GM03348 (cell line): ENCODE data around the gene AGBL4.

Experiments used
- DNase-seq: peaks from one replicate; pipeline ENCODE4 v3.0.0; 2012; ENCODE audit warnings: low spot score

AGBL4 gene

DNA sequence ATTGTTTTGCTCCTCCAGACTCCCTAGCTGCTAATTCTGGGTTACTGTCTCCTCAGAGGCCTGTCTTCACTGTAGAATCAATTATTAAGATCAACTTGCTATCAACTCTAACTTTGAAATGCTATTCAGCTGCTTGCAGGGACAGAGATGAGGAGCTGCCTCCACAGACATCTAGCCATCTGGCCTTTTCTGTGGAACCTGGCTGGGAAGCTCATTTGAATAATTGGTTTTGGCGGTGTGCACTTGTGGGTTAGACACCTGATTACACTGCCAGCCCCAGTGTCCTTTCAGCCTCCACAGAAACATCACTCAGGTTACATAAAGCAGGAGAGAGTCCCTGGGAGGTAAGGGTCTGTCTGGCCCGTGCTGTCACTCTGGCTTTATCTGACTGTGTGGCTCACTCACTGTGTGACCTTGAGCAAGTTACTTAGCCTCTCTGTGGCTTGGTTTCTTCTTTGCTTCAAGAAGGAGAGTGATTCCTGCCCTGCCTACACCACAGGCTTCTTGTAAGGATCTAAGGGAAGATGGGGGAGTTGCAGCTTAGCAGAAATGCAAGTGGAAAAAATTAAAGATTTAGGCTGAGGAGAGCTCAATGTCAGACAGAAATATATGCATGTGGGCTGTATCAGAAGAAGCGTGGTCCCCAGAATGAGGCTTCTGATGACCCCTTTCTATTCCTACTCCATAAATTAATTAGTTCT is 1378.7 kb downstream of the AGBL4 start:
- no peak for DNase-seq

DNA sequence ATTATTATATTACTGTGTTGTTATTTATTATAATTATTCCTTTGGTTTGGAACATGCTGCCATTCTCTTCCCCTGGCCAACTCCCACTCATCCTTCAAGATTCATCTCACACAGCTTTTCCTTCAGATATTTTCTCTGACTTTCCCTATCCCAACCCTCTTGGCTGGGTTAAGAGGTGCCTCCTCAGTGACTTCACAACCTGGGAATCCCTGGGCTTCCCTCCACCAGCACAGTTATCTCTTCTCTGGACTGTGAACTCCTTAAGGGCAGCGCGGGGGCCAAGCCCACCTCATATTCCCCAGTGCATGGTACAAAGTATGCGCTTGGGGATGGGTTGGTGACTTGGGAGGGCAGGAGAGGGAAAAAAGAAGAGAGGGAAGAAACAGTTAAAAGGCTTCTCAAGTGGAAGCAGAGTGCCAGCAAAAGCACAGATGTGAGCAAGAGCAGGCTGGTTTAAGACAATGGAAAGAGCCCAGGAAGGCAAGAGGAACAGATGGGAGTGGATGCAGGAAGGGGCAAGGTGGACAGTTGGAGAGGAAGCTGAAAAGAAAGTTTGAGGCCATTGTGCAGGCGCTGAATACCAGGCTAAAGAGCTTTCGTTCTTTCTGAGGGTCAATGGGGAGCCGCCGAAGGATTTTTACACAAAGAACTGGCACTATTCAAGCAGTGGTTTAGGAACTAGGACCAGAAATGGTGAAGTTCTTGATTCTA is 1379.4 kb downstream of the AGBL4 start:
- no peak for DNase-seq

DNA sequence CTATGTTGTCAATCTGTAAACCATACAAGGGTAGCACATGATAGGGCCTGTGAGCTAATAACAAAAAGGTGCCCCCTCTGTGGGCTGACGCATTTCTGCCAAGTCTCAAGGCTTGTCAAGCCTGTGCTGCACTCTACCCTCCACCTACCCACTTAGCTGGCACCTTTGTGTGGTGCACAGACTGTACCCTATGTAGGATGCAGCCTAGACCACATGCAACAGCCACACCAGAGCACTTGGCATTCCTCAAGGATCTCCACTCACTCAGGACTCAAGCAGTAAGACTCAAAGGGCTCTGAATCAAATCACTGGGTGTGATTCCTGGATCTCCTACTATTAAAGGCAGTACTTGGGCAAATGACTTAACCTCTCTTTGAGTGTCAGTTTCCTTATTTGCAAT is 1380.6 kb downstream of the AGBL4 start:
- no peak for DNase-seq

DNA sequence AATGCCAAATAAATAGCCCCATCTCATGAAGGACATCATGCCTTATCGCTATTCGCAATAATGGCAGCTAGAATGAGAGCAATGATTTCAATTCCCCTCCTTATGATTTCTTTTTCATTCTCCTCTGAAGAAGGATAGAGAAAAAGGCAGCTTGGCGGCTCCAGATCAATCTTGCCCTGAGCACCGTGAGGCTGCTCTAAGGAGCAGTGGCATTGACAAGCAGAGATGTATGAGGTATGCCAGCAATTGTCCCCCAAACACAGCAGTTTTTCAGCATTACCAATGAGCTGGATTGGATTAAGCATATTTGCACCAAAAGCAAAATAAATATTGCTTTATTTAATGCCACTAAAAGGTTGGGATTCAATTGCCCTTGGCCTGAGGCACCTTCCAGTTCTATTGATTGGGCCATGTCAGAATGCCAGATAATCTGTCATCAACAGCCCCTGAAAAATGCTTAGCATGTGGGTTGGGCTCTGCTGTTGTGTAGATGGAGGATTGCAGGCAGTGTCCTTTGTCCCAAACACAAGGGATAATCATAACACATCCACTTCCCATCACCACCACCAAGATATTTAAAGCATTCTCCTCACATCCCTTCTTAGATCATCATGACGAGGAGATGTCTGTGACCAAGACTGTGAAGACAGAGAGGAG is 1382.8 kb downstream of the AGBL4 start:
- DNase-seq, result no peak

DNA sequence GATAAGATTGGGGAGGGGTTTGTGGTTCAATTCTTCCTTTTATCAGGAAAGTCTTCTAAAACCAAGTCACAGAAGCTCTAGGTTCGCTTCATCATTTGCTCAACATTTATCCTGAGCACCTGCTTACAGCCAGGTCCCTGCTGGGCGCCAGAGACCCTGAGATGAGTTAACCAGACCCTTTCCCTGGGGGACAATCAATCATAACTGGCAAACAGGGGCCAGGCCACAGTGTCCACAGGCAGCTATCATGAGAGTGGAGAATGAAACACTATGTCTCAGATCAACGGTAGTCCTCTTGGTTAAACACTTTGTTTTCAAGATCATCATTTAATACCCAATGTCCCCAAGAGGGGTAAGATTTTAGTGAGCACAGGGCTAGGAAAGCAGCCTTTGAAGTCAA is 1393.9 kb downstream of the AGBL4 start:
- DNase-seq, result no peak

DNA sequence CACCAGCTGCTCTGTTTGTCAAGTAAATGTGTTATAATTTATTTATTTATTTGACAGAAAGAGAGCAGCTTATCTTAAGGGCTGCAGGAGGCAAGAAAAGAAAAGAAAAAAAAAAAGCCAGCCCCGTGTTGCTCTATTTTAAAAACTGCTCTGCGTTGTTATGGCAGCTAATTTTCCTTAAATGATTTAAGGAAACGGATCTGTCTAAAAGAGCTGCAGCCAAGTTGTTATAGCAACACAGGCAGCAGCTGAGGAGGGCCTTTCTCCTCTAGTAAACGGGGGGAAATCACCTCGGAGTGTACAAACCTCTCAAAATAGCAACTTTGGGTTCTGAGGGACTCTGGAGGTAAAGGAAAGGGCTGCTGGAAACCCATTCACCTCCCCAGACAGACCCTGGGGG is 1396.3 kb downstream of the AGBL4 start:
- no peak for DNase-seq

DNA sequence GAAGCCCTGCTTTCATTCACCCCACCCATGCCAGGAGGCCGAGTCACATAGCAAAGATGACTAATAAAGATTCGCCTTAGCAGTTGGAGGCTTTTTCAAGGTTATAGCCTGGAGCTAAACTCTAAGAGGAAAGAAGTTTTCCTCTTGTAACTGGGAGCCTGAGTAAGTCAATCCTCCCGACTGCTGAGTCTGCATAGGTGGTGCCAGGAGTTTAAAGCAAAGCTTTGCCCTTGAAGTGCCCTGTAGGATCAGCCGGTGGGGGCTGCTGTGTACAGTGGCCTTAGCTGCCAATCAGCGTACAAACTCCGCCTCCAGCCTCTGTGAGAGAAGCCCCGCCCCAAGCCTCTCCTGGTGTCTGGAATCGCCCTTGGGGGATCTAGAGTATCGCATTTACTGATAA is 1404.2 kb downstream of the AGBL4 start:
- DNase-seq, result no peak

DNA sequence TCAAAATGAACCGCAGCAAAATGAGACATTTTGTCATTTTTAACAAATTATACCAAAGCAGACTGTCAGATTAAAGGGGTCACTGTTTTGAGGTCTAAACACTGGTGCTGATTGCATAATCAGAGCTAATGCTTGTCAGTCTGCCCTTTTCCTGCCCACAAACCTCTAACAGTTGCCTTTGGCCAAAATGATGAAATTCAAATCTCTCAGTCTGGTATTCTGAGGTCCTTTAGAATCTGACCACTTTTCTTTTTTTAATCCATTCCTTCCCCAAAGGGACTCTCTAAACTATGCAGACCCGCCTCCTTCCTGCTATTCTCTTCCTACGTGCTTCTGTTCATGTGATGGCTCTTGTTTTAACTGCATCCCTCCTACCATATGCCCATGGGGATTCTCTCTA is 1406.5 kb downstream of the AGBL4 start:
- DNase-seq, result peak; percentile 56

DNA sequence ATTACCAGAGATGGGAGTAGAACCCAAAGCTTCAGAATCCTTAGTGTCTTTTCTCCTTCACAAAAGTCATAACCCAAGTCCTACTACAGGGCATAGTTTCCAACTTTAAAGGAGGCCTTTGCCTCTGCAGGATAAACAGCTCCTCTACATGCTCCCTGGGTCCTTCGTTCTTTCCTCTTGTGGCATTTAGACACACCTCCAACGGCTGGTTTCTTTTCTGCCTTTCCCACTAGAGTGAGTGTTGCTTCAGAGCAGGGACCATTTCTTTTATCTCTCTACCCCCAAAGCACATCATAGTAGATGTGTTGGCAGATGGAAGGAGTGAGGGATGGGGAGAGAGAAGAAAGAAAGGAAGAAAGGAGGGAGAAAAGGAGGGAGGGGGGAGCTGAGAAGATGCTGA is 1407.0 kb downstream of the AGBL4 start:
- DNase-seq, result no peak

DNA sequence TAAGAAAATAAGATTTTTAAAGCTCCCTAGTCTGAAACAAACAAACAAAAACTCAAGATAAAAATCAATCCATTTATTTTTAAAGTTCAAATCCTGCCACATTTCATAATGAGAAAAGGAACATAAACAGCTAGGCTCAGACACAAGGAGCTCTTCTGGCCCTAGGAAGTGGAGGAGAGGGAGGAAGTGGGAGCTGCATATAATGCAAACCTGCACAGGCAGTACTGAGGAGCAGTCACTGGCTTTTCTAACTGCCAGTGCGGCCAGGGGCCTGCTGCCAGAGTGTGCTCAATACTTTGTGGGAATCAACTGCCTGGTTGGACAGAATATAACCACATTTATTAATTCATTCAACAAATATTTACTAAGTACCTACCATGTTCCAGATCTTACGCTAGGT is 1411.9 kb downstream of the AGBL4 start:
- DNase-seq, result no peak

DNA sequence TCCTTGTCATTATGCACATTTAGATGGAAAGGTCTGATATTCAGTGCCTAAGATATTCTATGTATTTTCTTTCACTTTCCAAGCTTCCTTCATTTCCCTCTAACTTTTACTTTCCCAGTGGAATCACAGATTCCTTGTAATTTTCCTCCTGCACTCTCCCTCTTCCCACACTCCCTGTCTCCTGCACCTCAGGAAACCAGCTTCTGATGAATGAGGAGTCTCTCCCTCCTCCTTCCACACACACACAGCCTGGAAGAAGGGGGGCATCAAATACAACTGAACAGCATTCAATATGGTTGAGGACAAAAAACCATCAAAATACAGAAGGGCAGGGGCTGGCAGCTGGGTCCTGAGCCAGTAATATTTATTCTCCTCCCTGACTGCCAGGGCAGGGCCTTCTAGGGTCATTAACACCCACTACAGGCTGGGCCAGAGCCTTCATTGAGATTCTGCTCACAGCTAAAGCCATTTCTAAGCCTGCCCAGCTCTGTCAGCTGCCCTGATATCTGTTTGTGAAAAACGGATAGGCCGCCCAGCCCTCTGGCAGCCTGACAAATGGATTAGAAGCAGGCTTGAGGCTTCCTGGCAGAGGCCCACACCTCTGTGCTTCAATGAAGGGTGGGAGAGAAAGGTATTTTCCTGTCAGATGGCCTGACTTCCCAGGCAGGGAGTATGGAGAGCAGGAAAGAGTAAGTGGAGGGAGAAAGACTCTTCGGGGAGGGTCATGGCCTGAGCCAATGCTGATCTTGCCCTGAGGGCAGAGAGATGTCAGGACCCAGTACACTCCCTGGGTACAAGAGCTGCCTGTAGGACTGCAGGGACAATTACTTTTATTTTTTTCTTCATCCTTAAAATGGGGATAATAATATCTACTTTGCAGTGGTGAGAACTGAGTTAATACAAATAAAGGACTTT is 1412.9 kb downstream of the AGBL4 start:
- DNase-seq, result no peak

DNA sequence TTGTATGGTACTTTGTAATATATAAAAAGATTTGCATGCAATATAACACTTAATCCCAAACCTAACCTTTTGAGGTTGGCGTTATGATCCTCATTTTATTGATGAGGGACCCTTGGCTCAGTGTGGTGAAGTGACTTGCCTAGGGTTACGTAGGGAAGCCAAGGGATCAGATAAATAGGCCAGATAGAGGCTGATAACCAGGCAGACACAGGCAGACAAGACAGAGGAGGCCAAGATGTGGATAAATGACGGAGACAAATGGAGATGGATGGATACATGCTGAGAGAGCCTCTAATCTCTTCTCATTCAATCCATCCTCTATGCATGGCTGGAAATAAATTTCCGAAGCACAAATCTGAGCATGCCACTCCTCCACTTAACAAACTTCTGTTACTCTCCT is 1414.9 kb downstream of the AGBL4 start:
- DNase-seq, result no peak

DNA sequence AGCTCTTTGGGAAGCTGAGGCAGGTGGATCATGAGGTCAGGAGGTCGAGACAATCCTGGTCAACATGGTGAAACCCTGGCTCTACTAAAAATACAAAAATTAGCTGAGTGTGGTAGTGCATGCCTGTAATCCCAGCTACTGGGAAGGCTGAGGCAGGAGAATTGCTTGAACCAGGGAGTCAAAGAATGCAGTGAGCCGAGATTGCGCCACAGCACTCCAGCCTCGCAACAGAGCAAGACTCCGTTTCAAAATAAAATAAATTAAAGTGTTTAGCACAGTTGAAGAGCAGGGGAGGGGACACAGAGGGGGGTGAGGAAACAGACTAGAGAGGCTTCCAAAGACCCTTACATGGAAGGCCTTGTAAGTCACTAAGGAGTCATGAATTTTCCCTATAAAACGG is 1420.5 kb downstream of the AGBL4 start:
- DNase-seq, result no peak

DNA sequence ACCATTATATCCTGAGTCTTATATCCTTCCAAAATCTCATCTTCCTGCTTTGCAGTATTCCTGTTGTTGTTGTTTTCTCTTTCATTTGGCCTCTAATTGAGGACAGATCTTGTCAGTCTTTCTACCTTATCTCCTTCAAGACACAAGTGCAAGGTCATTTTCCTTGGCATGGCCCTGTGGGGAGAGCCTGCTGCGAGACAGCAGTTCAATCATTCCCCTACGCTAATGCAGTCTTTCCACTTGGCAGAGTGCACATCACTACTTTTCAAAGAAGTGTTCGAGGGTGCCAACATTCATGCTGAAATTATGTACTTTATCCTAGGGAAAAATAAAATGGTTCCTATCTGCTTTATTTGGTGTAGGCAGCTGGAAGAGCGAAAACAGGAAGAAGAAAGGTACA is 1421.4 kb downstream of the AGBL4 start:
- no peak for DNase-seq

DNA sequence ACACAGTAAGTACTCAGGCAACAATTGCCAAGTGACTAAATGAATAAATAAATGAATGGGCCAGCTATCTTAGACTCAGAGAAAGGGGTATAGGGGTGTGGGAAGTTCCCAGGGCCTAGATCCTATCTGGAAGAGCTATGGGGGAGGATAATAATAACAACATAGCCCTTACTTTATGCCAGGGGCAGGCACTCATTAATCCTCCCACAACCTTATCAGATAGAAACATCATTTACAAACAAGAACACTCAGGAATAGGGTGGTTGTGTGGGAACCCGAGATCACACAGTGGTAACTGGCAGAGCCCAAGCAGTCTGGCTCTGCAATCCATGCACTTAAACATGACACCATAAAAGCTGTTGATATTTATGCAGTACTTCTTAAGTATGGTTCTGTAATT is 1423.6 kb downstream of the AGBL4 start:
- no peak for DNase-seq

DNA sequence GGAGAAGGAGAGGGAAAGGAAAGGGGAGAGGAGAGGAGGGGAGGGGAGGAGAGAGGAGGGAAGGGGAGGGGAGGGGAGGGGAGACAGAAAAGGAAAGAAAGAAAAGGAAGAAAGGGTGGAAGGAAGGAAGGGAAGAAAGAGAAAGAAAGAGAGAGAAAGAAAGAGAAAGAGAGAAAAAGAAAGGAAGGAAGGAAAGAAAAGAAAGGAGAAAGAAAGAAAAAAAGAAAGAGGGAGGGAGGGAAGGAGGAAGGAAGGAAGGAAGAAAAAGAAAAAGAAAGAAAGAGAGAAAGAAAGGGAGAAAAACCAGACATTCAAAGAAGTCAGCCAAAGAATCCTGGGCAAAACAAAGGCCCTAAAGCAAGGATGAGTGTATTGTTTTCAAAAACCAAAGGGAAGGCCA is 1426.1 kb downstream of the AGBL4 start:
- no peak for DNase-seq

DNA sequence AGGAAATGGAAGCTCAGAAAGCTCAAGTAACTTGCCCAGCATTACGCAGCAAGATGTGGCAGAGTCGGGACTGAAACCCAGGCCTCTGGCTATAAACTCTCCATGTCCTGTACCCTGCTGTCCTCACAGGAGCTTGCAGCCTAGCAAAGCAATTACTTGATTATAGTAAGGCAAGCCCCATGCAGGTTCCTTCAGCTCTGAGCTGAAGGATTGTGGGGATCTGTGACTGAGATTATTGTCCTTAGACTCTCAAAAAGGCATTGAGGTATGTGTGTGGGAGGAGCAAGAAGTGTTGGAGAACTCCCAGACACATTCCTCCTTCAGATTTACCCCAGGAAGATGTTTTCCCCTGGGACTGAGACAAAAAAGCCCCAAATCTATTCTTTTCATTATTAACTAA is 1427.7 kb downstream of the AGBL4 start:
- DNase-seq, result peak; percentile 36

DNA sequence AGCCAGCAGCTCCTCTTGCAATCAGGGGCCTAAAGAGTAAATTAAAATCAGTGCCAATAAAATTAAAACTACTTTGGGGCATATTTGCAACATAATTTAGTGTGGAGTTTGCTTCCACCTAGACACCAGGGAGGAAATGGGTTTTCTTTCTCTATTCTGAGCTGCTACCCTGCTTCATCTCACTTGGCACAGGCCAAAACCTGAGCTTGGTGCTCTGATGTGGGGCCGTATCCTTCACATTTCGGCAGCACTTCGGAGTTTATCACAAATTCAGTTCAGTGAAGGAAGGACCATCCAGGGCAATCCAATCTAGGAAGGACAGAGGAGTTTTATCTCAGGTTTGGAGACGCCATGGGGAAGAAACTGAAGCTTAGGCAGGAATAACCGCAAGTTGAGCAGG is 1428.1 kb downstream of the AGBL4 start:
- no peak for DNase-seq

DNA sequence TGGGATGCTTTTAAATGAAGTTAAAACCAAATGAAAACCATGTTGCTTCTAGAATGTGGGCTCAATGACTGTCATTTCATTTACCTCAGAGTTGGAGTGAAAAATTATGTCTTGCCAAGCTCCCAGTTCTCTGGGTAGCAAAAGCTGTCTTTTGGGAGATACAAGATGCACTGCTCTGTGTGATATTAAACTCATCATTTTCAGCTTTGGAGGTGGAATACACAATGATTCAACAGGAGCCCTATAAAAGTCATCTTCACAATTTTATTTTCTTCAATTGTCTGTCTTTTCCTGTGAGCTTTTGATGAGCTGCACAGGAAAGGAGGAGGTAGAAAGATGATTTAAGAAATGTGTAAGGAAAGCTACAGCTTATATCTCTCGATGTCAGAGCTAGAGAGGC is 1431.4 kb downstream of the AGBL4 start:
- DNase-seq, result no peak

DNA sequence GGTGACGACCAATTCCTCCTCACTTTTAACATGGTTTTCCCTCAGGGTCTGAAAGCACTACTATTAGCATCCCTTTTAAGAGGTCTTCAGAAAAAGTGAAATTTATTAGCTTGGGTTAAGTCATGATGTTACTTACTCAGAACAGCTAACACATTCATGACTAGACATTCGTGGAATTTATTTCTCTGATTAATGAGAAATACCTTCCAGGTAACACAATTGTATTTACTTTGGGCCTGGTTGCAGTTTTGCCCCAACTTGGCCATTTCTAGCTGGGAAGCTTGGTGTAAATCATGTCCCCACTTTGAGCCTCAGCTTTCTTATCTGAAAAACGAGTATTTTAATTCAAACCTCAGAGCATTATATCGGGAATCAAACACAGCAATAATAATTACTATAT is 1432.6 kb downstream of the AGBL4 start:
- DNase-seq, result no peak

DNA sequence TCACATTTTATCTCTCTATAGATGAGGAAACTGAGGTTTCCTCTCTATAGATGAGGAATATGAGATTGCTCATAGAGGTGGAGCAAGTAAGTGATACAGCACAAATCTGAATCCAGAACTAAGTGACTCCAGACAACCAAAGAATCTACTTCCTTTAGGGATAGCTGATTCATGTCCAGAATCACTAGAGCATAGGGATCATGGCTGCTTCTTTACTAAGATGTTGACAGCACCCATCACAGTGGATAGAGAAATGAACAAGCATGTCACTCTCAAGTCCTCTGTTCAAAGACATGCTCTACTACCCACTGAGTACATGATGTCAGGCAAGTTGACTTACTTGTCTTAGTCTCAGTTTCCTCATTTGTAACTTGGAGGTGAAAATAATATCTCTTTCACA is 1435.7 kb downstream of the AGBL4 start:
- no peak for DNase-seq

DNA sequence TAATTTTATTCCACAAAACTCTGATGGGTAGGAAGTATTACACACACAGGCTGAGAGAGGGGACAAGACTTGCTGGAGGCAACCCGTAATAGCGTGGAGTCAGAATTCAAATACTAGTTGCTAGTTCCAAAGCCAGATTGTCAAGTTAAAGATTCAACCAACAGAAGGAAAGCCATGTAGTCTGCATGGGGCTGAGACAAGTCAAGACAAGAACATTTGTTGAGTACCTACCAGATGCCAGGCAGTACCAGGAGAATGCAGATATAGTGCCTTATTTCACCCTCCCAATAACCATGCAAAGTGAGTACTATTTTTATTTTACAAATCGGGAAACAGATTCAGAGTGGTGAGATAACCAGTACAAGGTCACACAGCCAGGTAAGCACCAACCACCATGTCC is 1441.3 kb downstream of the AGBL4 start:
- no peak for DNase-seq

DNA sequence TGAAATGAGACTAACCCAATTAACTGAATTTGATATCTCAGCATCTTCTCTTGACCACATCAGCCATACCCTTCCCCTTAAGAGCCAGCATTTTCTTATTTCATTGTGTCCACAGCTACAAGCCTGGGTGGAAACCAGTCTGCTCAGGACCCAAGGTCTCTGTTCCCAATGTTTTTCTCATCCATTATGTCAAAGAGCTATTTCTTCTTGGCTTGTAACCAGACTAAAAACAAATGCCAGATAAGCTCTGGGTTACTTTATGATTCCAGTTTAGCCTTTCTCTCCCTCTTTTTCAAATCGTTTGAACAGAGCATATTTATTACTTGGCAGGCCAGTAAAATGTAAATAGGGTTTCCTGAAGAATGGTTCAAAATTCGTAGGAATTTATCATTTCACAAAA is 1442.5 kb downstream of the AGBL4 start:
- DNase-seq, result no peak
